GM10248 (cell line): ENCODE data around the gene OXNAD1.

Experiments
- CTCF ChIA-PET: fragments of 300-600 bp; sonication (Branson Sonifier 250); formaldehyde crosslinking; extraction: SDS; loops from one replicate; lab custom pipeline; 2021; ENCODE audit warnings: antibody characterized with exemption; lab: Yijun Ruan, JAX
- POLR2A ChIA-PET: fragments of 350-650 bp; sonication (Branson Sonifier 250); formaldehyde crosslinking; extraction: SDS; loops from one replicate; lab custom pipeline; 2020; ENCODE audit warnings: antibody characterized with exemption; lab: Yijun Ruan, JAX
- DNase-seq: peaks from one replicate; pipeline ENCODE4 v3.0.0; 2012; ENCODE audit errors: extremely low spot score
- CTCF ChIP-seq: IDR thresholded peaks from 2 replicates; pipeline ENCODE4 v1.5.1; 2012; ENCODE audit warnings: mild to moderate bottlenecking, low read depth; ENCODE audit errors: extremely low read depth, missing control alignments, control extremely low read depth

OXNAD1 gene

GRCh38 chr3:16346413-16347081, 81.5 kb downstream of the OXNAD1 start:
- DNase-seq = no peak
- ChIA-PET POLR2A (no interaction called here), CTCF (interaction anchor here (0.9 kb wide), 1 partner anchor 13 kb away, joined by 4 read pairs; no protein-coding TSS in a partner anchor)
- TF ChIP-seq CTCF = no peak

GRCh38 chr3:16347548-16347947, 82.5 kb downstream of the OXNAD1 start:
- ChIA-PET POLR2A (no interaction called here), CTCF (no interaction called here)
- DNase-seq = no peak
- TF ChIP-seq CTCF = no peak

- CTCF ChIA-PET = no interaction called here
- POLR2A ChIA-PET = no interaction called here
- DNase-seq = no peak
- no peak for TF ChIP-seq CTCF
Observed at GRCh38 chr3:16349986-16350596, 85.1 kb downstream of the OXNAD1 start.

GRCh38 chr3:16350597-16351318, 85.7 kb downstream of the OXNAD1 start:
- no peak for TF ChIP-seq CTCF
- POLR2A ChIA-PET = no interaction called here
- no peak for DNase-seq
- CTCF ChIA-PET = interaction anchor here (1.3 kb wide), 1 partner anchor 9 kb away, joined by 3 read pairs; no protein-coding TSS in a partner anchor

- DNase-seq = no peak
- POLR2A ChIA-PET = no interaction called here
- TF ChIP-seq CTCF = no peak
- CTCF ChIA-PET = interaction anchor here (1.1 to 1.3 kb wide), 2 partner anchors 10 to 11 kb away, joined by 3 read pairs; no protein-coding TSS in a partner anchor
Observed at GRCh38 chr3:16352428-16352827, 87.4 kb downstream of the OXNAD1 start.

GRCh38 chr3:16354291-16354690, 89.3 kb downstream of the OXNAD1 start:
- TF ChIP-seq CTCF = no peak
- ChIA-PET CTCF (interaction anchor here (0.9 to 1.0 kb wide), 2 partner anchors 9 to 18 kb away, joined by 3 read pairs; no protein-coding TSS in a partner anchor), POLR2A (no interaction called here)
- no peak for DNase-seq
